ENCODE measurements around the gene CDK19.

The CDK19 gene

DNA sequence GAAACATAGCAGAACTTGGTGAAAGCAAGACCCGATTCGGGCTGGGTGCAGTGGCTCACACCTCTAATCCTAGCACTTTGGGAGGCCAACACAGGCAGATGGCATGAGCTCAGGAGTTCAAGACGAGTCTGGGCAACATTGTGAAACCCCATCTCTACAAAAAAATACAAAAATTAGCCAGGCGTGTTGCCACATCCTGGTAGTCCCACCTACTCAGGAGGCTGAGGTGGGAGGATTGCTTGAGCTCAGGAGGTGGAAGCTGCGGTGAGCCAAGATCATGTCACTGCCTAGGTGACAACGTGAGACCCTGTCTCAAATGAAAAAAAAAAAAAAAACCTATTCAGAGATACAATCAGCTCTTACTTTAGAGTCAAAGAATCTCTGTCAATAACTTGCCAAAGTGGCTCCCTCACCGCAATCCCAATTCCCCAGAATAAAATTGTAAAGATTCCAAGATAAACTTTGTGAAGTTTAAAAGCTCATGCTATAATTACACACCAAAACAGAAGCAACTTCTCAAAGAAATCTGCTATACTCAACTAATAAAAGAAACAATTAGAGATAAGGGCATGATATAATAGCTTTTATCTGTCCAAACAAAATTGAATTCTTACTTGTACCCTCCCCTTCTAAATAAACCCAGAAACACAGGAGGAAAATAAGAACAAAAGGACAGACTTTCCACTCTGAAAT is 33.6 kb downstream of the CDK19 start:
- Histone ChIP-seq H3K4me3 (replicated peaks; ENCODE audit: low read depth, low read length) (no peak overlapping the region), H3K27me3 (replicated peaks; ENCODE audit: control insufficient read depth, insufficient read depth, low read length) (no peaks in the 10 kb centered on the region), H3K36me3 (ENCODE audit: control insufficient read depth, insufficient read depth, low read length) (no peaks in the 10 kb centered on the region)
- no peak for DNase-seq (ENCODE audit: extremely low read depth, insufficient read length)
- TF ChIP-seq, protein P1, sequence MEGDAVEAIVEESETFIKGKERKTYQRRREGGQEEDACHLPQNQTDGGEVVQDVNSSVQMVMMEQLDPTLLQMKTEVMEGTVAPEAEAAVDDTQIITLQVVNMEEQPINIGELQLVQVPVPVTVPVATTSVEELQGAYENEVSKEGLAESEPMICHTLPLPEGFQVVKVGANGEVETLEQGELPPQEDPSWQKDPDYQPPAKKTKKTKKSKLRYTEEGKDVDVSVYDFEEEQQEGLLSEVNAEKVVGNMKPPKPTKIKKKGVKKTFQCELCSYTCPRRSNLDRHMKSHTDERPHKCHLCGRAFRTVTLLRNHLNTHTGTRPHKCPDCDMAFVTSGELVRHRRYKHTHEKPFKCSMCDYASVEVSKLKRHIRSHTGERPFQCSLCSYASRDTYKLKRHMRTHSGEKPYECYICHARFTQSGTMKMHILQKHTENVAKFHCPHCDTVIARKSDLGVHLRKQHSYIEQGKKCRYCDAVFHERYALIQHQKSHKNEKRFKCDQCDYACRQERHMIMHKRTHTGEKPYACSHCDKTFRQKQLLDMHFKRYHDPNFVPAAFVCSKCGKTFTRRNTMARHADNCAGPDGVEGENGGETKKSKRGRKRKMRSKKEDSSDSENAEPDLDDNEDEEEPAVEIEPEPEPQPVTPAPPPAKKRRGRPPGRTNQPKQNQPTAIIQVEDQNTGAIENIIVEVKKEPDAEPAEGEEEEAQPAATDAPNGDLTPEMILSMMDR (IDR thresholded peaks at IDR 0.05; ENCODE audit: insufficient read depth, low read length, poor library complexity, severe bottlenecking) = no peak

- Histone ChIP-seq H3K27me3 (replicated peaks; ENCODE audit: control insufficient read depth, insufficient read depth, low read length) (no peaks in the 10 kb centered on the region), H3K4me3 (replicated peaks; ENCODE audit: low read depth, low read length) (no peak overlapping the region), H3K36me3 (ENCODE audit: control insufficient read depth, insufficient read depth, low read length) (no peaks in the 10 kb centered on the region)
- no peak for DNase-seq (ENCODE audit: extremely low read depth, insufficient read length)
- TF ChIP-seq, protein P1 (IDR thresholded peaks at IDR 0.05; ENCODE audit: insufficient read depth, low read length, poor library complexity, severe bottlenecking) = no peak
Measured at GRCh38 chr6:110778333-110778732, 36.9 kb downstream of the CDK19 start.

DNA sequence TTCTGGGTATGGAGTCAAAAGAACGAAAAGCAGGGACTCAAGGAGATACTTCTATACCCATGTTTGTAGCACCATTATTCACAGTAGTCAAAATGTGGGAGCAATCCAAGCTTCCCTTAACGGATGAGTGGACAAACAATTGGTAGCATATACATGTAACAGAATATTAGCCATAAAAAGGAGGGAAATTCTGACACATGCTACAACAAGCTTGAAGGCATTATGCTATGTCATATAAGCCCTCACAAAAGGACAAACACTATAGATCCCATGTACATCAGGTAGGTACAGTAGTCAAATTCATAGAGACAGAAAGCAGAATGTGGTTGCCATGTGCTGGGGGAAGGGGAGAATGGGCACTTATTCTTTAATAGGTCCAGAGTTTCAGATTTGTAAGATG is 37.6 kb downstream of the CDK19 start:
- Histone ChIP-seq H3K36me3 (ENCODE audit: control insufficient read depth, insufficient read depth, low read length) (no peaks in the 10 kb centered on the region), H3K27me3 (replicated peaks; ENCODE audit: control insufficient read depth, insufficient read depth, low read length) (no peaks in the 10 kb centered on the region), H3K4me3 (replicated peaks; ENCODE audit: low read depth, low read length) (no peak overlapping the region)
- DNase-seq (ENCODE audit: extremely low read depth, insufficient read length) = no peak
- TF ChIP-seq, protein P1 (IDR thresholded peaks at IDR 0.05; ENCODE audit: insufficient read depth, low read length, poor library complexity, severe bottlenecking) = no peak

GRCh38 chr6:110776413-110776812 is 38.9 kb downstream of the CDK19 start:
- TF ChIP-seq, protein P1 (IDR thresholded peaks at IDR 0.05; ENCODE audit: insufficient read depth, low read length, poor library complexity, severe bottlenecking) = no peak
- no peak for DNase-seq (ENCODE audit: extremely low read depth, insufficient read length)
- Histone ChIP-seq H3K27me3 (replicated peaks; ENCODE audit: control insufficient read depth, insufficient read depth, low read length) (no peaks in the 10 kb centered on the region), H3K36me3 (ENCODE audit: control insufficient read depth, insufficient read depth, low read length) (no peaks in the 10 kb centered on the region; the same call in 1 of the 2 replicates), H3K4me3 (replicated peaks; ENCODE audit: low read depth, low read length) (no peak overlapping the region)

DNA sequence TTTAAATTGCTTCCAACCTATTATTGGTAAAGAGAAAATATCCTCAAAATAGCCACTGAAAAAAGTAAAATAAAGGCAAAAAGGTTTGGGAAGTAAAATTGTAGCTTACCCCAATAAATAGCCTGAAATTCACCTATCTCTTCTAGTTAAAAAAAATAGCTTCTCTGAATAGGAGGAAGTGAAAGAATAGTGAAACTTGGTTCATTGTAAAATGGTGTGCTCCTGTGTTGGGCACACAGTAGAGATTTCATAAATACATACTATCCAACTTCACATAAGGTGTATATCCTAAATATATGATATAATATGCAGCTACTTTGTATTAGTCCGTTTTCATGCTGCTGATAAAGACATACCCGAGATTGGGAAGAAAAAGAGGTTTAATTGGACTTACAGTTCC is 45.3 kb downstream of the CDK19 start:
- no peaks in the 10 kb centered on the region; the same call in 1 of the 2 replicates for H3K36me3 ChIP-seq (ENCODE audit: control insufficient read depth, insufficient read depth, low read length)
- TF ChIP-seq, protein P1 (IDR thresholded peaks at IDR 0.05; ENCODE audit: insufficient read depth, low read length, poor library complexity, severe bottlenecking) = no peak

More for the DNA sequence above, 45.3 kb downstream of the CDK19 start:
- Histone ChIP-seq H3K27me3 (replicated peaks; ENCODE audit: control insufficient read depth, insufficient read depth, low read length) (no peaks in the 10 kb centered on the region), H3K4me3 (replicated peaks; ENCODE audit: low read depth, low read length) (no peak overlapping the region)
- DNase-seq (ENCODE audit: extremely low read depth, insufficient read length) = peak; percentile 15

Data from GM06990 (cell line).